Measurements from ENCODE around the gene KIF21A. TPM values are rescaled to one million over a fixed set of nuclear protein-coding genes. Genes with fewer than 3 reads are reported as not detected.

Gene KIF21A
- total RNA-seq, 2 experiments from 2014 or later, result 1.1 TPM; not detected in 1

DNA sequence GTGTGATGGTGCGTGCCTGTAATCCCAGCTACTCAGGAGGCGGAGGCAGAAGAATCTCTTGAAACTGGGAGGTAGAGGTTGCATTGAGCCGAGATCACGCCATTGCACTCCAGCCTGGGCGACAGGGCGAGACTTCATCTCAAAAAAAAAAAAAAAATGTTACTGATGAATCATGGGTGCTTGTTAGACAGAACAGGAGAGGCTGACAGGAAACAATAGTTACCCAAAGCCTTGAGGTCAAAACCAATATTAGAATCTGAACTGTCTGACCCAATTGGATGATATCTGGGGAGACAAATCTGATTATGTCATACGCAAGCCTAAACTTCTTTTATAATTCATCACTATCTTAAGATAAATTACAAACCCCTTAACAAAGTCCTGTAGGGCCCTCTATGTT is 40.7 kb upstream of the KIF21A start:
- Histone ChIP-seq H4K20me1 (ENCODE audit: insufficient read depth, low read length) (no peaks in the 10 kb centered on the region), H3K9me2 (ENCODE audit: insufficient read depth, low read length) (no peaks in the 10 kb centered on the region), H3K36me3 (ENCODE audit: insufficient read depth, low read length) (no peaks in the 10 kb centered on the region), H3K9me3 (ENCODE audit: low read length) (no peaks in the 10 kb centered on the region), H2AFZ (ENCODE audit: low read length) (no peak overlapping the region), H3K4me2 (ENCODE audit: low read length) (no peak overlapping the region), H3K79me2 (ENCODE audit: insufficient read depth, low read depth, low read length) (no peaks in the 10 kb centered on the region), H3K4me3 (ENCODE audit: low read depth, low read length, poor library complexity, severe bottlenecking) (no peak overlapping the region), H3K27ac (ENCODE audit: low read depth, low read length, poor library complexity, severe bottlenecking) (no peak overlapping the region), H3K4me1 (ENCODE audit: insufficient read depth, low read length, poor library complexity, severe bottlenecking) (no peaks in the 10 kb centered on the region)
- DNase-seq (ENCODE audit: low spot score), result no peak
- POLR2A ChIA-PET, result no interaction called here
- CTCF ChIA-PET (ENCODE audit: unreplicated experiment), result no interaction called here
- intact Hi-C loops (cut with micrococcal nuclease; ENCODE audit: unreplicated experiment), result no loop called here
- TF ChIP-seq CTCF (conservative IDR thresholded peaks at IDR 0.05; ENCODE audit: low read length), result no peak
- TF ChIP-seq EZH2phosphoT487 (IDR thresholded peaks at IDR 0.05; ENCODE audit: borderline replicate concordance, low read depth, low read length), result no peak
- BruUV-seq (replicated peaks), result no TSS peak

- Histone ChIP-seq H4K20me1 (ENCODE audit: insufficient read depth, low read length) (no peaks in the 10 kb centered on the region), H3K4me1 (ENCODE audit: insufficient read depth, low read length, poor library complexity, severe bottlenecking) (no peaks in the 10 kb centered on the region), H3K4me2 (ENCODE audit: low read length) (no peak overlapping the region), H3K9me3 (ENCODE audit: low read length) (no peaks in the 10 kb centered on the region), H3K36me3 (ENCODE audit: insufficient read depth, low read length) (no peaks in the 10 kb centered on the region), H2AFZ (ENCODE audit: low read length) (no peak overlapping the region), H3K27ac (ENCODE audit: low read depth, low read length, poor library complexity, severe bottlenecking) (no peak overlapping the region), H3K4me3 (ENCODE audit: low read depth, low read length, poor library complexity, severe bottlenecking) (no peak overlapping the region), H3K79me2 (ENCODE audit: insufficient read depth, low read depth, low read length) (no peaks in the 10 kb centered on the region), H3K9me2 (ENCODE audit: insufficient read depth, low read length) (no peaks in the 10 kb centered on the region)
- BruUV-seq (replicated peaks), result no TSS peak
- TF ChIP-seq CTCF (conservative IDR thresholded peaks at IDR 0.05; ENCODE audit: low read length) (no peak), EZH2phosphoT487 (IDR thresholded peaks at IDR 0.05; ENCODE audit: borderline replicate concordance, low read depth, low read length) (no peak)
- ChIA-PET POLR2A (no interaction called here), CTCF (ENCODE audit: unreplicated experiment) (no interaction called here)
- no peak for DNase-seq (ENCODE audit: low spot score)
- intact Hi-C loops (cut with micrococcal nuclease; ENCODE audit: unreplicated experiment), result no loop called here
Measured at GRCh38 chr12:39483042-39483441, 40.1 kb upstream of the KIF21A start.

DNA sequence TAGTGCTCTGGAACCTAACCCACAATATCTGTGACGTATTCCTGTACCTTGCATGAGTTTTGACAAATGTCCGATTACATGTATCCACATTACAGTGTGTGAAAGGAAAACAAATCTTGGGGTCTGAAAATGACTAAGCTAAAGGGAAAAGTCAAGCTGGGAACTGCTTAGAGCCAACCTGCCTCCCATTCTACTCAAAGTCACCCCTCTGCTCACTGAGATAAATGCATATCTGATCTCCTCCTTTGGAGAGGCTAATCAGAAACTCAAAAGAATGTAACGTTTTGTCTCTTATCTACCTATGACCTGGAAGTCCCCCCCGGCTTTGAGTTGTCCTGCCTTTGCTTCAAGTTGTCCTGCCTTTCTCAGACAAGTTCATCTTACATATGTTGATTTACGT is 34.0 kb upstream of the KIF21A start:
- no peak for DNase-seq (ENCODE audit: low spot score)
- no peak overlapping the region for H3K27ac ChIP-seq (ENCODE audit: low read depth, low read length, poor library complexity, severe bottlenecking)

More for the DNA sequence above, 34.0 kb upstream of the KIF21A start:
- ChIA-PET POLR2A (no interaction called here), CTCF (ENCODE audit: unreplicated experiment) (no interaction called here)
- Histone ChIP-seq H3K9me3 (ENCODE audit: low read length) (no peaks in the 10 kb centered on the region), H3K9me2 (ENCODE audit: insufficient read depth, low read length) (no peaks in the 10 kb centered on the region), H3K4me2 (ENCODE audit: low read length) (no peak overlapping the region), H3K36me3 (ENCODE audit: insufficient read depth, low read length) (no peaks in the 10 kb centered on the region), H3K79me2 (ENCODE audit: insufficient read depth, low read depth, low read length) (no peaks in the 10 kb centered on the region), H3K4me1 (ENCODE audit: insufficient read depth, low read length, poor library complexity, severe bottlenecking) (no peaks in the 10 kb centered on the region), H2AFZ (ENCODE audit: low read length) (no peak overlapping the region), H4K20me1 (ENCODE audit: insufficient read depth, low read length) (no peaks in the 10 kb centered on the region), H3K4me3 (ENCODE audit: low read depth, low read length, poor library complexity, severe bottlenecking) (no peak overlapping the region)
- no TSS peak for BruUV-seq (replicated peaks)
- intact Hi-C loops (cut with micrococcal nuclease; ENCODE audit: unreplicated experiment), result no loop called here
- TF ChIP-seq EZH2phosphoT487 (IDR thresholded peaks at IDR 0.05; ENCODE audit: borderline replicate concordance, low read depth, low read length) (no peak), CTCF (conservative IDR thresholded peaks at IDR 0.05; ENCODE audit: low read length) (no peak)

Data from OCI-LY7 (cell line).